ENCODE measurements around the gene UGT1A8. TPM values are rescaled to one million over a fixed set of nuclear protein-coding genes. Genes with fewer than 3 reads are reported as not detected.

Gene UGT1A8
- total RNA-seq, 4 donors from 2014 or later, result 1.1 to 15.1 (median 9.4) TPM

- TF ChIP-seq EP300 (IDR thresholded peaks at IDR 0.05; ENCODE audit: low read depth), result no peak
- in situ Hi-C loops (cut with MboI; ENCODE audit: low pct_ligation_motif_present in 1 of 4, low pct_unique_long_range_greater_than_20kb in 1 of 4, low sequenced_read_pairs in 3 of 4), result no loop called here
- no peak overlapping the region for H3K27ac ChIP-seq
- no peaks in the 10 kb centered on the region for H3K9me3 ChIP-seq
- H3K27me3 ChIP-seq, result no peaks in the 10 kb centered on the region
- 60 to 78% methylated on average over 1 to 7 of the region's 7 CpGs for WGBS, 2 donors (ENCODE audit: low coverage in 1 of 2)
- H3K4me3 ChIP-seq, result no peak overlapping the region
- DNase-seq, result no peak
- H3K36me3 ChIP-seq, result no peaks in the 10 kb centered on the region
- H3K4me1 ChIP-seq, result no peaks in the 10 kb centered on the region
- intact Hi-C loops (cut with DNase I; ENCODE audit: low total_unique reads), result no loop called here
Measured at GRCh38 chr2:233800208-233800607, 182.8 kb downstream of the UGT1A8 start.

- intact Hi-C loops (cut with DNase I; ENCODE audit: low total_unique reads), result no loop called here
- 79 to 87% methylated on average over 3 to 9 of the region's 9 CpGs for WGBS, 2 donors (ENCODE audit: low coverage in 1 of 2)
- DNase-seq, result no peak
- in situ Hi-C loops (cut with MboI; ENCODE audit: low pct_ligation_motif_present in 1 of 4, low pct_unique_long_range_greater_than_20kb in 1 of 4, low sequenced_read_pairs in 3 of 4), result no loop called here
- Histone ChIP-seq H3K36me3 (no peaks in the 10 kb centered on the region), H3K27me3 (no peaks in the 10 kb centered on the region), H3K27ac (no peak overlapping the region), H3K4me1 (no peaks in the 10 kb centered on the region), H3K9me3 (no peaks in the 10 kb centered on the region), H3K4me3 (no peak overlapping the region)
- TF ChIP-seq POLR2AphosphoS5 (IDR thresholded peaks at IDR 0.05), result no peak
- no peak for TF ChIP-seq EP300 (IDR thresholded peaks at IDR 0.05; ENCODE audit: low read depth)
- no peak for TF ChIP-seq CTCF (IDR thresholded peaks at IDR 0.05)
- TF ChIP-seq POLR2A (IDR thresholded peaks at IDR 0.05), result no peak
Measured at GRCh38 chr2:233801357-233802131, 184.1 kb downstream of the UGT1A8 start.

GRCh38 chr2:233802132-233802815 is 184.8 kb downstream of the UGT1A8 start:
- H3K4me1 ChIP-seq, result no peaks in the 10 kb centered on the region
- no peaks in the 10 kb centered on the region for H3K27me3 ChIP-seq
- in situ Hi-C loops (cut with MboI; ENCODE audit: low pct_ligation_motif_present in 1 of 4, low pct_unique_long_range_greater_than_20kb in 1 of 4, low sequenced_read_pairs in 3 of 4) (no loop called here), intact Hi-C loops (cut with DNase I; ENCODE audit: low total_unique reads) (no loop called here)
- 89% methylated on average over 3 of the region's 3 CpGs; no CpG with 5 or more reads in 1 of the 2 donors for WGBS, 2 donors (ENCODE audit: low coverage in 1 of 2)
- H3K9me3 ChIP-seq, result no peaks in the 10 kb centered on the region
- no peak for DNase-seq
- no peak overlapping the region for H3K27ac ChIP-seq
- H3K4me3 ChIP-seq, result no peak overlapping the region
- TF ChIP-seq CTCF (IDR thresholded peaks at IDR 0.05) (no peak), EP300 (IDR thresholded peaks at IDR 0.05; ENCODE audit: low read depth) (no peak), POLR2AphosphoS5 (IDR thresholded peaks at IDR 0.05) (no peak), POLR2A (IDR thresholded peaks at IDR 0.05) (no peak)
- no peaks in the 10 kb centered on the region for H3K36me3 ChIP-seq

GRCh38 chr2:233803292-233803911 is 186.0 kb downstream of the UGT1A8 start:
- WGBS, 2 donors (ENCODE audit: low coverage in 1 of 2), result 69% methylated on average over 2 of the region's 2 CpGs; no CpG with 5 or more reads in 1 of the 2 donors
- in situ Hi-C loops (cut with MboI; ENCODE audit: low pct_ligation_motif_present in 1 of 4, low pct_unique_long_range_greater_than_20kb in 1 of 4, low sequenced_read_pairs in 3 of 4) (no loop called here), intact Hi-C loops (cut with DNase I; ENCODE audit: low total_unique reads) (no loop called here)
- no peak overlapping the region for H3K27ac ChIP-seq
- TF ChIP-seq POLR2A (IDR thresholded peaks at IDR 0.05), result no peak
- TF ChIP-seq EP300 (IDR thresholded peaks at IDR 0.05; ENCODE audit: low read depth), result no peak
- no peak for TF ChIP-seq CTCF (IDR thresholded peaks at IDR 0.05)
- TF ChIP-seq POLR2AphosphoS5 (IDR thresholded peaks at IDR 0.05), result no peak
- no peaks in the 10 kb centered on the region for H3K9me3 ChIP-seq
- H3K4me1 ChIP-seq, result no peaks in the 10 kb centered on the region
- no peak for DNase-seq
- H3K36me3 ChIP-seq, result no peaks in the 10 kb centered on the region
- H3K27me3 ChIP-seq, result no peaks in the 10 kb centered on the region
- H3K4me3 ChIP-seq, result no peak overlapping the region
